Muscle layer of duodenum (tissue), 2 donors: ENCODE results near the gene GZMA.

ENCODE experiments used
- H3K27ac ChIP-seq: one replicate; pipeline ENCODE4 v1.7.0; 2013; ENCODE audit warnings: mild to moderate bottlenecking, low read length
- H3K27me3 ChIP-seq: one replicate; pipeline ENCODE4 v1.7.0; 2013; ENCODE audit warnings: low read depth, mild to moderate bottlenecking, control low read depth, low read length
- H3K36me3 ChIP-seq, 2 donors: one replicate each; pipeline ENCODE4 v1.7.0; 2013; ENCODE audit warnings: low read length in 2 of 2, control low read depth in 1 of 2, mild to moderate bottlenecking in 1 of 2; ENCODE audit not compliant: insufficient read depth in 2 of 2, control insufficient read depth in 1 of 2
- H3K4me1 ChIP-seq, 2 donors: one replicate each; pipeline ENCODE4 v1.7.0; 2013; ENCODE audit warnings: low read length in 2 of 2, mild to moderate bottlenecking in 2 of 2, control low read depth in 1 of 2, moderate library complexity in 1 of 2; ENCODE audit not compliant: insufficient read depth in 2 of 2, control insufficient read depth in 1 of 2
- H3K4me3 ChIP-seq, 2 donors: one replicate each; pipeline ENCODE4 v1.7.0; 2013; ENCODE audit warnings: low read length in 2 of 2, low read depth in 1 of 2, mild to moderate bottlenecking in 1 of 2
- H3K9me3 ChIP-seq, 2 donors: one replicate each; pipeline ENCODE4 v1.7.0; 2013; ENCODE audit warnings: low read length in 2 of 2, control low read depth in 1 of 2, mild to moderate bottlenecking in 1 of 2; ENCODE audit not compliant: control insufficient read depth in 1 of 2
- donor health status: healthy.

The GZMA gene

DNA sequence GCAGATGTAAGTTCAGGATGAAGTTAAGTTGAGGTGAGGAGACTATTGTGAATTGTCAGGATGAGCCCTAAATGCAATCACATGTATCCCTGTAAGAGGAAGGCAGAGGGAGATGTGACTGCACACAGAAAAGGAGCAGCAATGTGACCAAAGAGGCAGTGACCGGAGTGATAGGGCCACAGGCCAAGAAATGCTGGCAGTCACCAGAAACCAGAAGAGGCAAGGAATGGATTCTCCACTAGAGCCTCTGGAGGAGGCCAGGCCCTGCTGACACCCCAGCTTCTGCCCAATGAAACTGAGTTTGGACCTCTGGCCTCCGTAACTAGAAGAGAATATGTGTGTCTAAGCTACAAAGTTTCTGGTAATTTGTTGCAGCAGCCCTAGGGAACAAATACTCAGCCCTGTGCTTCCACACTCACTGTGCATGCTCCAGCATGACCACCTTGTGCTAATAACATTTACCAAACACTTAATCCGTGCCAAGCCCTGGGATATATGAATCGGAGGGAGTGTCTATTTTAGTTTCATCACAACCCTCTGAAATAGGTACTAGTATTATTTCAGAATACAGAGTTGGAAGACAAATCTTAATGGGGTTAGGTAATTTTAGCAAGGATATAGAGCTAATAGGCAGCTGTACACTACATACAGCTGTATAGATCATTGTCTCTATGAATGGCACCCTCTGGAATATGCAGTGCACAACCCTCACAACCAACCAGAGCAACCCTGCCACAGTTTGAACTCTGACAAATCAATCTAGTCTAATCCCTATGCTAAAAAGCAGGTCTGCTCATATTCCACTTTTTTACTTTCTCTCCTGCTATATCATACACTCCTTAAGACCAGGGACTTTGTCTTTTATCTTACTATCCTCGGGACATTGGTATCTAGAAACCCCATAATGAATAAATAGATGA lies 49.7 kb downstream of the GZMA start:
- Histone ChIP-seq H3K4me1 (no peaks in the 10 kb centered on the region), H3K27me3 (no peaks in the 10 kb centered on the region)

DNA sequence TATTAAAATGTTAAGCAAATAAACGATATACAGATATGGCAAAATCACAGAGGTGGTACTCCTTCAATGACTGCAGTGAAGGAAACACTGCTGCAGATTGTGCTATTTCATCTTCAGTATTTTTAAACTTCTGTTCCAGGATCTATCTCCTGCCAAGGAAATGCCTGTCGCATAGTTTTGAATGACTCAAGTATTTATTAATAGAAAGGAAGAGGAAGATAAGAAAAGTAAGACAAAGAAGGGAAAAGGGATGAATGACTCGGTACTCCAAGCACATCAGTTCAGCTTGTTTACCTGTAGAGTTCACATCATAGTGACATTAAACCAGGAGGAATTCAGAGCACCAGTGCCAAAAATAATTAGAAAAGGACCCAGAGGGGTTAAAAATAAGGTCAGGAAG lies 52.4 kb downstream of the GZMA start:
- Histone ChIP-seq H3K27ac (no peak overlapping the region), H3K4me1 (no peaks in the 10 kb centered on the region), H3K36me3 (no peaks in the 10 kb centered on the region), H3K4me3 (no peak overlapping the region), H3K27me3 (no peaks in the 10 kb centered on the region), H3K9me3 (no peaks in the 10 kb centered on the region)

More for the DNA sequence above, 49.7 kb downstream of the GZMA start:
- H3K27ac ChIP-seq, result no peak overlapping the region
- H3K4me3 ChIP-seq, result no peak overlapping the region
- no peaks in the 10 kb centered on the region for H3K9me3 ChIP-seq
- H3K36me3 ChIP-seq, result no peaks in the 10 kb centered on the region
